Fibroblast of mammary gland (primary cell): ENCODE results near the gene BRME1.
"Not testable (repeated sequence)": the region's sequence is repeated elsewhere in the genome, so short reads cannot be mapped to it uniquely, and the experiment has no call there.

ENCODE experiments used
- DNase-seq: peaks from one replicate; pipeline ENCODE4 v3.0.0-alpha.2; 2010; ENCODE audit warnings: low read depth
- H3K4me3 ChIP-seq: 2 replicates; pipeline ENCODE4 v1.5.1; 2011; ENCODE audit warnings: low read depth, mild to moderate bottlenecking, low read length, moderate library complexity; ENCODE audit not compliant: control insufficient read depth
- TF ChIP-seq, protein P1 (sequence below): conservative IDR thresholded peaks from 2 replicates; pipeline ENCODE4 v1.5.1; 2011; ENCODE audit warnings: low read depth, low read length, inconsistent platforms; ENCODE audit not compliant: control insufficient read depth, insufficient read depth

BRME1 gene

DNA sequence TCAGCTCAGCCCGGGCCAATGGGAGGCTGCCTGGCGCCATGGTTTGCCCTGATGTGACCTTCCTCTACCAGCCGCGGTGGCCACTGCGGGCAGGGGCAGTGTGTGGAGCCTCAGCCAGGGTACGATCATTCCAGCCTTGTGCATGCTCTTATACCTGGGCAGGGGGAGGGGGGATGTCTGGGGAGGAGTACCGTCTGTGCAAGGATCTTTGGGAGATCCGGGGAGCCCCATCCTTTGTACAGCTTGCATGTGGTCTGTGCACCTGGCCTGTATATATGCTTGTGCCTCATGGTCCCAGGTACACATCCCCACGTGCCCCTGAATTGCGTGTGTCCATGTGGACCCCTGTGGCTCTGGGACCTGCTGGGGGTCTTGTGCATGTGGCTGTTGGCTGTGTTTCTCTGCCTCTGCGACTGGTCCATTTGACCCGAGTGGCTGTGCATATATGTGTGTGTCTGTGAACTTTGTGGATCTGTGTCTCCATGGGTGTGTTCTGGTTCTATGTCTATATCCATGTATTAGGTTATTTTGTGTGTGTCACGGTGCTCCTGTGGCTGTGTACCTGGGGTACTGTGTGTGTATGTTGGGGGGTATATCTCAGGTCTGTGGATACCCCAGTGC, 41.8 kb downstream of the BRME1 start:
- TF ChIP-seq, protein P1, sequence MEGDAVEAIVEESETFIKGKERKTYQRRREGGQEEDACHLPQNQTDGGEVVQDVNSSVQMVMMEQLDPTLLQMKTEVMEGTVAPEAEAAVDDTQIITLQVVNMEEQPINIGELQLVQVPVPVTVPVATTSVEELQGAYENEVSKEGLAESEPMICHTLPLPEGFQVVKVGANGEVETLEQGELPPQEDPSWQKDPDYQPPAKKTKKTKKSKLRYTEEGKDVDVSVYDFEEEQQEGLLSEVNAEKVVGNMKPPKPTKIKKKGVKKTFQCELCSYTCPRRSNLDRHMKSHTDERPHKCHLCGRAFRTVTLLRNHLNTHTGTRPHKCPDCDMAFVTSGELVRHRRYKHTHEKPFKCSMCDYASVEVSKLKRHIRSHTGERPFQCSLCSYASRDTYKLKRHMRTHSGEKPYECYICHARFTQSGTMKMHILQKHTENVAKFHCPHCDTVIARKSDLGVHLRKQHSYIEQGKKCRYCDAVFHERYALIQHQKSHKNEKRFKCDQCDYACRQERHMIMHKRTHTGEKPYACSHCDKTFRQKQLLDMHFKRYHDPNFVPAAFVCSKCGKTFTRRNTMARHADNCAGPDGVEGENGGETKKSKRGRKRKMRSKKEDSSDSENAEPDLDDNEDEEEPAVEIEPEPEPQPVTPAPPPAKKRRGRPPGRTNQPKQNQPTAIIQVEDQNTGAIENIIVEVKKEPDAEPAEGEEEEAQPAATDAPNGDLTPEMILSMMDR: no peak
- DNase-seq: no peak
- H3K4me3 ChIP-seq: no peak overlapping the region

GRCh38 chr19:13861714-13862531, 44.0 kb downstream of the BRME1 start:
- TF ChIP-seq, protein P1: peak; percentile 81
- H3K4me3 ChIP-seq: peak overlapping the region; percentile 54
- DNase-seq: peak; percentile 84

DNA sequence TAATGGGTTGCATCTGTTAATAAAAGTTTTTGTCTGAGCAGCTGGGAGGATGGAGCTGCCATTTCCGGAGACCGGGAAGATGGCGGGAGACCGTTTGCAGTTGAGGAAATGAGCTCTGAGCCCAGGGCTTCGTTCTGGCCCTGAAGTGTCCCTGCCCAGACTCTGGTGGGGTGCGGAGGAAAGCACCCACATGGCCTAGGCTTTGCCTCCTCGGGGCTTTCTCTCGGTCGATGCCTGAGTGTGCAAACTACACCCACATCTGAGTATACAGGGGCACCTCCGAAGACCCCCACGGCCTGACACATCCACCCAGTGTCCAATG, 44.6 kb downstream of the BRME1 start:
- TF ChIP-seq, protein P1: no peak
- DNase-seq: no peak
- peak overlapping the region; percentile 54 for H3K4me3 ChIP-seq

DNA sequence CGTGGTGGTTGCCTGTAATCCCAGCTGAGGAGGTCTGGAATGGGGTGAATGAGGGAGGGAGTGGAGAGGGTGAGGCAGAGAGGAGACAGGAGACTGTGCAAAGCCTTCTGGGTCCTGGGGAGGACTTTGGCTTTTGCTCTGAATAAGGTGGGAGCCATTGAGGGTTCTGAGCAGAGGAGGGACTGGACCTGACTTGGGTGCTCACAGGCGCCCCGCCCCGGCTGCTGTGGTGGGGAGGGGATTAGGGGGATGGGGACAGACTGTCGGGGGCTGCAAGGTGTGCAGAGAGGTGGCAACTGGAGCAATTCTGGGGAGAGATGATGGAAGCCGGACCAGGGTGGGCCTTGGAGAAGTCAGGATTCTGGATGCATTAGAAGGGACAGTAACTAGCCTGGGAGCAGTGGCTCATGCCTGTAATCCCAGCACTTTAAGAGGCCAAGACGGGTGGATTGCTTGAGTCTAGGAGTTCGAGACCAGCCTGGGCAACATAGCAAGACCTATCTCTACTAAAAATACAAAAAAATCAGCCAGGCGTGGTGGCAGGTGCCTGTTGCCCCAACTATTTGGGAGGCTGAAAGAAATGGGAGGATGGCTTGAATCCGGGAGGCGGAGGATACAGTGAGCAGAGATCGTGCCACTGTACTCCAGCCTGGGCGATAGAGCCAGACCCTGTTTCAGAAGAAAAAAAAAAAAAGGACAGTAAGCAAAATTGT, 45.1 kb downstream of the BRME1 start:
- no peak for DNase-seq
- TF ChIP-seq, protein P1: no peak
- no peak overlapping the region for H3K4me3 ChIP-seq

DNA sequence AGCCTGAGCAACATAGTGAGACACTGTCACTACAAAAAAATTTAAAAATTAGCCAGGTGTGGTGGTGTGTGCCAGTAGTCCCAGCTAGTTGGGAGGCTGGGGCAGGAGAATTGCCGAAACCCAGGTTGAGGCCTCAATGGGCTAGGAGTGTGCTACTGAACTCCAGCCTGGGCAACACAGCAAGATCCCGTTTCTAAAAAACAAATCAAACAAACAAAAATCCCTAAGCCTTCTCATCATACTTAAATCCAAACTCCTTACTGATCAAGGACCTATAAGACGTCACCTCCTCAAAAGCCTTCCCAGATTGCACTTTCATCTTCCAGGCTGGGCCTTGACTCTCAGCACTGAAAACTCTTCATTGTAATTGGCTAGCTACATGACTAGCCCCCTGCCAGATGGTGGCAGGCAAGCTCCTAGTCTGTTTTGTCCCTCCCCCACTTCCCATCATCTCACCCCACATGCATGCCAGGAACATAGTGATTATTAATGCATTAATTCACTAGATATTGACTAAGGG, 46.5 kb downstream of the BRME1 start:
- no peak overlapping the region for H3K4me3 ChIP-seq
- TF ChIP-seq, protein P1: no peak
- peak; percentile 63 for DNase-seq

DNA sequence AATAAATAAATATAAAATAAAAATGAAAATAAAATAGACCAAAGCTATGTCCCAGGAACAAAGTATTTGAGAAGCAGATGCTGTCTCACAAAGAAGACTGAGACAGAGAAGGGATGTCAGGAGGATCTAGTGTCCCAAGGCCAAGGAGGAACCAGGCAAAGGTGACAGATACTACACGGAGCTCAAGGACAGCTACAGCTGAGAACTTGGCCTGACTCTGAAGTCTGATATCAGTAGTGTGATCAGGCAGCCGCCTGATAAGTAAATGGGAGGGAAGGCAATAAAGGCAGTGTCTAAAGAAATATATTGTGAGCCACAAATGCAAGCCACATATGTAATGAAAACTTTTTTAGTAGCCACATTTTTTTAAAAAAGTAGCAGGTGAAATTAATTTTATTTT, 49.4 kb downstream of the BRME1 start:
- TF ChIP-seq, protein P1: no peak
- no peak for DNase-seq
- no peak overlapping the region for H3K4me3 ChIP-seq

- H3K4me3 ChIP-seq: not testable (repeated sequence)
These were observed 53.7 kb downstream of the BRME1 start for GRCh38 chr19:13852171-13852707.

GRCh38 chr19:13851734-13852114, 54.2 kb downstream of the BRME1 start:
- not testable (repeated sequence) for H3K4me3 ChIP-seq

More at GRCh38 chr19:13852171-13852707, 53.7 kb downstream of the BRME1 start:
- not testable (repeated sequence) for DNase-seq

More at GRCh38 chr19:13851734-13852114, 54.2 kb downstream of the BRME1 start:
- not testable (repeated sequence) for DNase-seq
